T-cell (primary cell): ENCODE results near the gene EP400. TPM values are rescaled to one million over a fixed set of nuclear protein-coding genes. Genes with fewer than 3 reads are reported as not detected.

ENCODE experiments used
- ATAC-seq, 4 experiments: fragments of 200-7000 bp in 3 of 4; fragments of 150-1000 bp in 1 of 4; cut with Tn5 transposase; replicated peaks in 1 of 4; 1 replicate in 3 of 4; 2 replicates in 1 of 4; pipeline ENCODE4 v1.10.0; 2021; ENCODE audit warnings: moderate library complexity in 3 of 4, mild to moderate bottlenecking in 2 of 4, moderate number of reproducible peaks in 1 of 4
- CTCF ChIA-PET, 2 donors: fragments of 300-600 bp; sonication (Branson Sonifier 250); formaldehyde crosslinking; loops; one replicate each; lab custom pipeline; 2022; ENCODE audit warnings: antibody characterized with exemption in 2 of 2; lab: Charles Lee
- POLR2A ChIA-PET, 2 donors: fragments of 300-600 bp; sonication (Branson Sonifier 250); formaldehyde crosslinking; loops; one replicate each; lab custom pipeline; 2022; ENCODE audit warnings: antibody characterized with exemption in 2 of 2; lab: Charles Lee
- DNase-seq, 35 experiments: peaks; one replicate each; pipeline versions ENCODE4 v3.0.0 to v3.0.0-alpha.2; 2013 to 2023
- H3K27ac ChIP-seq: one replicate; pipeline ENCODE4 v1.5.1; 2013; ENCODE audit warnings: low read length
- H3K27me3 ChIP-seq, 2 experiments: replicated peaks in 1 of 2; 1 replicate in 1 of 2; 2 replicates in 1 of 2; pipeline versions ENCODE4 v1.6.1 to v1.7.0; 2013; ENCODE audit warnings: low read length in 1 of 2, mixed read lengths in 1 of 2; ENCODE audit not compliant: control insufficient read depth in 2 of 2, insufficient read depth in 2 of 2; ENCODE audit errors: extremely low read depth in 1 of 2
- H3K36me3 ChIP-seq, 2 donors: 1 replicate in 1 of 2; 2 replicates in 1 of 2; pipeline versions ENCODE4 v1.6.1 to v1.7.0; 2013; ENCODE audit warnings: low read length in 1 of 2; ENCODE audit not compliant: control insufficient read depth in 2 of 2, insufficient read depth in 1 of 2; ENCODE audit errors: extremely low read depth in 1 of 2
- H3K4me1 ChIP-seq, 2 experiments: 1 replicate in 1 of 2; 2 replicates in 1 of 2; pipeline versions ENCODE4 v1.6.1 to v1.7.0; 2013; ENCODE audit warnings: low read length in 2 of 2, mixed read lengths in 1 of 2; ENCODE audit not compliant: insufficient read depth in 2 of 2, control insufficient read depth in 1 of 2; ENCODE audit errors: extremely low read depth in 1 of 2
- H3K4me3 ChIP-seq, 2 donors: 1 replicate in 1 of 2; 2 replicates in 1 of 2; pipeline versions ENCODE4 v1.5.1 to v1.7.0; 2013; ENCODE audit warnings: mild to moderate bottlenecking in 2 of 2, low read length in 1 of 2, moderate library complexity in 1 of 2; ENCODE audit not compliant: control insufficient read depth in 1 of 2; ENCODE audit errors: extremely low read depth in 1 of 2
- H3K9me3 ChIP-seq: 2 replicates; pipeline ENCODE4 v1.7.0; 2013
- H3K27ac Mint-ChIP-seq, 2 donors: one replicate each; pipeline ENCODE4 v1.8.0; 2020 to 2021; ENCODE audit warnings: mild to moderate bottlenecking in 2 of 2, mixed read lengths in 2 of 2
- H3K27me3 Mint-ChIP-seq, 2 donors: one replicate each; pipeline ENCODE4 v1.8.0; 2021 to 2022; ENCODE audit warnings: mixed read lengths in 2 of 2
- H3K36me3 Mint-ChIP-seq: one replicate; pipeline ENCODE4 v1.8.0; 2021; ENCODE audit warnings: mixed read lengths
- H3K4me1 Mint-ChIP-seq, 3 donors: one replicate each; pipeline ENCODE4 v1.8.0; 2020 to 2022; ENCODE audit warnings: mixed read lengths in 3 of 3, mild to moderate bottlenecking in 1 of 3
- H3K4me3 Mint-ChIP-seq, 3 donors: one replicate each; pipeline ENCODE4 v1.8.0; 2020 to 2022; ENCODE audit warnings: mild to moderate bottlenecking in 3 of 3, mixed read lengths in 3 of 3, moderate library complexity in 3 of 3
- H3K9me3 Mint-ChIP-seq, 3 donors: one replicate each; pipeline ENCODE4 v1.8.0; 2020 to 2022; ENCODE audit warnings: mixed read lengths in 3 of 3
- WGBS: methylation state at CpG from one replicate; pipeline ENCODE4 v1.1.5; 2013; ENCODE audit warnings: missing lambda C conversion rate; ENCODE audit not compliant: insufficient coverage; 5-methylcytosine and 5-hydroxymethylcytosine counted together
- total RNA-seq, 35 experiments: library from RNA in 6 of 35; stranded (reverse) in 6 of 35; fragments of 120-200 nt in 1 of 35; gene quantifications; one replicate each; pipeline versions ENCODE4 v1.2.1 to v1.2.4 and lab custom pipeline; 2013 to 2026

The EP400 gene
- total RNA-seq, 5 donors from 2014 or later (not counting 1 experiment from before 2014, with no cell fraction given) = 75.7 to 84.3 (median 79.2) TPM

DNA sequence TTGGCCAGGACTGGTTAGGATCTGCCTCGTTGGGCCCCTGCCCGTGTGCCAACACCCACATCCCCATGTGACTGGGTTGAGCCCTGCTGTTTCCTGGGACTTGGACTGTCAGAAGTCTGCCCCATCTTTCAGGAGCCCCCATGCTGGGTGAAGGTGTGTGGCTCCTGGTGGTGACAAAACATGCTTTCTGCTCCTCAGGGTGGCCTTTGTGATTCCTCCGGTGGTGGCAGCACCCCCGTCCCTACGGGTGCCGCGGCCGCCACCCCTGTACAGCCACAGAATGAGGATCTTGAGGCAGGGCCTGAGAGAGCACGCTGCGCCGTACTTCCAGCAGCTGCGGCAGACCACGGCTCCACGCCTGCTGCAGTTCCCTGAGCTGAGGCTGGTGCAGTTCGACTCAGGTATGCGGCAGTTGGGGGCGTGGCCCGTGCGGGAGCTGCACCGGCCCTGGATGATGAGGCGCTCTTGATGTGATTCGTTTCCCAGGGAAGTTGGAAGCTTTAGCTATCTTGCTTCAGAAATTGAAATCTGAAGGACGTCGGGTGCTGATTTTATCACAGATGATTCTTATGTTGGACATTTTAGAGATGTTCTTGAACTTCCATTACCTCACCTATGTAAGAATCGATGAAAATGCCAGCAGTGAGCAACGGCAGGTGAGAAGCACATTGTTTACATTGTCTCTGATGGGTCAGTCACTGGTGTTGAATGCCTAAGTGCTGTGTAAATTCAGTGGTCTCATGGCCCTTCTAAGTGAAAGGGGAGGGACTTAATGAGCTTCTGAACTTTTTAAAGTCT lies 80.0 kb downstream of the EP400 start:
- Histone ChIP-seq H3K27ac (no peak overlapping the region), H3K4me1 (no peaks in the 10 kb centered on the region), H3K9me3 (no peaks in the 10 kb centered on the region), H3K27me3 (no peaks in the 10 kb centered on the region), H3K4me3 (no peak overlapping the region), H3K36me3 (peaks cover 23 to 99% of the 10 kb centered on the region in 2 donors)
- no peaks in the 10 kb centered on the region for H3K4me1 Mint-ChIP-seq
- ATAC-seq (no peak), DNase-seq (no peak)
- WGBS = 98% methylated on average over 18 of the region's 26 CpGs
- H3K36me3 Mint-ChIP-seq = peaks cover 80% of the 10 kb centered on the region
- no peaks in the 10 kb centered on the region for H3K9me3 Mint-ChIP-seq
- no peaks in the 10 kb centered on the region for H3K27me3 Mint-ChIP-seq
- H3K4me3 Mint-ChIP-seq = no peak overlapping the region
- H3K27ac Mint-ChIP-seq = no peak overlapping the region
- CTCF ChIA-PET = no interaction called here
- POLR2A ChIA-PET = no interaction called here

GRCh38 chr12:132030367-132031038 lies 80.8 kb downstream of the EP400 start:
- H3K4me3 Mint-ChIP-seq = no peak overlapping the region
- H3K9me3 Mint-ChIP-seq = no peaks in the 10 kb centered on the region
- Histone ChIP-seq H3K27ac (no peak overlapping the region), H3K4me3 (no peak overlapping the region), H3K27me3 (no peaks in the 10 kb centered on the region), H3K36me3 (peaks cover 19 to 99% of the 10 kb centered on the region in 2 donors), H3K4me1 (no peaks in the 10 kb centered on the region), H3K9me3 (no peaks in the 10 kb centered on the region)
- ATAC-seq = no peak
- POLR2A ChIA-PET = no interaction called here
- no peak for DNase-seq
- no peaks in the 10 kb centered on the region for H3K27me3 Mint-ChIP-seq
- CTCF ChIA-PET = no interaction called here
- H3K36me3 Mint-ChIP-seq = peaks cover 79% of the 10 kb centered on the region
- H3K27ac Mint-ChIP-seq = no peak overlapping the region
- no peaks in the 10 kb centered on the region for H3K4me1 Mint-ChIP-seq
- 94% methylated on average over 3 of the region's 11 CpGs for WGBS

- ATAC-seq (no peak), DNase-seq (no peak)
- no peaks in the 10 kb centered on the region for H3K27me3 Mint-ChIP-seq
- Histone ChIP-seq H3K4me1 (no peaks in the 10 kb centered on the region), H3K36me3 (peaks cover 11 to 98% of the 10 kb centered on the region in 2 donors), H3K4me3 (no peak overlapping the region), H3K9me3 (no peaks in the 10 kb centered on the region), H3K27me3 (no peaks in the 10 kb centered on the region), H3K27ac (no peak overlapping the region)
- 100% methylated on average over 2 of the region's 5 CpGs for WGBS
- no peak overlapping the region for H3K4me3 Mint-ChIP-seq
- no peaks in the 10 kb centered on the region for H3K9me3 Mint-ChIP-seq
- H3K4me1 Mint-ChIP-seq = no peaks in the 10 kb centered on the region
- peaks cover 77% of the 10 kb centered on the region for H3K36me3 Mint-ChIP-seq
- POLR2A ChIA-PET = no interaction called here
- no peak overlapping the region for H3K27ac Mint-ChIP-seq
- CTCF ChIA-PET = no interaction called here
Observed at GRCh38 chr12:132033627-132034026, 83.9 kb downstream of the EP400 start.

DNA sequence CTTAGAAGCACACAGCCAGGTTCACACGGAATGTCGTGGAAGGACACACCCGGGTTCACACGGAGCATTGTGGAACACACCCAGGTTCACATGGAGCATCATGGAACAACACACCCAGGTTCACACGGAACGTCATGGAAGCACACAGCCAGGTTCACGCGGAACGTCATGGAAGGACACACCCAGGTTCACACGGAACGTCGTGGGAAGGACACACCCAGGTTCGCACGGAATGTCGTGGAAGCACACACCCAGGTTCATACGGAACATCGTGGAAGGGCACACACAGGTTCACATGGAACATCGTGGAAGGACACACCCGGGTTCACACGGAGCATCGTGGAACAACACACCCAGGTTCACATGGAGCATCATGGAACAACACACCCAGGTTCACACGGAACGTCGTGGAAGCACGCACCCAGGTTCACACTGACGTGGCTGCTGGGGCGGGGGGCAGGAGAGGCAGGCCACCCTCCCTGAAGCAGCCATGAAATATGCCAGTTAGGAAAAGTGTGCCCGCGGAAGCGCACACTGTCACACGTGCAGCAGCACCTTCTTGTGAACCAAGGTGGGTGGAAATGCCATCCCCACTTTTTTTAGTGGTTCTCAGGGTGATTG lies 86.4 kb downstream of the EP400 start:
- Mint-ChIP-seq H3K4me3 (no peak overlapping the region), H3K9me3 (no peaks in the 10 kb centered on the region), H3K36me3 (peaks cover 67% of the 10 kb centered on the region), H3K27me3 (no peaks in the 10 kb centered on the region), H3K4me1 (peaks cover 0 to 1% (median 0%) of the 10 kb centered on the region in 3 donors), H3K27ac (no peak overlapping the region)
- Histone ChIP-seq H3K27me3 (no peaks in the 10 kb centered on the region), H3K36me3 (peaks cover 15 to 93% of the 10 kb centered on the region in 2 donors), H3K4me1 (no peaks in the 10 kb centered on the region), H3K27ac (no peak overlapping the region), H3K9me3 (no peaks in the 10 kb centered on the region), H3K4me3 (no peak overlapping the region)
- CTCF ChIA-PET = no interaction called here
- WGBS = 98% methylated on average over 27 of the region's 31 CpGs
- POLR2A ChIA-PET = no interaction called here
- no peak for ATAC-seq
- DNase-seq = no peak

DNA sequence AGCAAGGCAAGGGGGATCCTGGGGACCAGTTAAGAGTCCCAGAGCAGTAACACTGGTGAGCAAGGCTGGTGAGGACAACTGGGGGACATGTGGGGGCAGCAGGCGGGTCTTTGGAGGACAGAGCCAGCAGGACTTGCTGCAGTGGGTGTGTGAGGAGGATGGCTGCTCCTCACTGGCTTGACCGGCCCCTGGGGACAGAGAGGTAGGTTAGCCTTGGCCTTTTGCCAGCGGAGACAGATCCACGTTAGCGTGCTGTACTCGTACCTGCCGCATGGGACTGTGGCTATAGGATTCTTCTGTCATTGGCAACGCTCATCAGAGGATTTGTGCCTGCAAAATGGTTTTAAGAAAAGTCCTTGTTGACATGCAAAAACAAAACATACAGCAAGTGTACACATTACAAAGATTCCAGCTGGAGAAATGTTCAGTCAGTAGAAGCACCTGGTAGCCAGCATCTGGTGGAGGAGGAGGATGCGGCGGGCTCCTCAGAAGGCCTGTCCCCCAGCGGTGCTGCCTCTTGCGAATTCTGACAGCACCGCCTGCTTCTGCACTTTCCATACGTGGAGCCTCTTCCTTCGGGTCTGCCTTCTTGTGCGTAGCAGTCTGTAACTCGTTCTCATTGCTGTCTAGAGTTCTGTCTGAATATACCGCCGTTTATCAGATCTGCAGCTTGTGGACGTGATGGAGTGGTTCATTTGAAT lies 91.3 kb downstream of the EP400 start:
- H3K9me3 Mint-ChIP-seq = no peaks in the 10 kb centered on the region
- H3K27me3 ChIP-seq = no peaks in the 10 kb centered on the region
- H3K4me1 ChIP-seq = no peaks in the 10 kb centered on the region
- no peak overlapping the region for H3K4me3 Mint-ChIP-seq
- CTCF ChIA-PET = no interaction called here
- peaks cover 0 to 8% (median 2%) of the 10 kb centered on the region in 3 donors for H3K4me1 Mint-ChIP-seq
- DNase-seq (no peak), ATAC-seq (no peak)
- H3K36me3 ChIP-seq = peaks cover 23 to 93% of the 10 kb centered on the region in 2 donors
- no peaks in the 10 kb centered on the region for H3K27me3 Mint-ChIP-seq
- WGBS = 97% methylated on average over 13 of the region's 20 CpGs
- POLR2A ChIA-PET = no interaction called here
- H3K27ac ChIP-seq = no peak overlapping the region
- peaks cover 60% of the 10 kb centered on the region for H3K36me3 Mint-ChIP-seq
- peak overlapping the region in 1 of 2 donors; percentile 34 for H3K27ac Mint-ChIP-seq
- H3K9me3 ChIP-seq = no peaks in the 10 kb centered on the region
- H3K4me3 ChIP-seq = no peak overlapping the region

DNA sequence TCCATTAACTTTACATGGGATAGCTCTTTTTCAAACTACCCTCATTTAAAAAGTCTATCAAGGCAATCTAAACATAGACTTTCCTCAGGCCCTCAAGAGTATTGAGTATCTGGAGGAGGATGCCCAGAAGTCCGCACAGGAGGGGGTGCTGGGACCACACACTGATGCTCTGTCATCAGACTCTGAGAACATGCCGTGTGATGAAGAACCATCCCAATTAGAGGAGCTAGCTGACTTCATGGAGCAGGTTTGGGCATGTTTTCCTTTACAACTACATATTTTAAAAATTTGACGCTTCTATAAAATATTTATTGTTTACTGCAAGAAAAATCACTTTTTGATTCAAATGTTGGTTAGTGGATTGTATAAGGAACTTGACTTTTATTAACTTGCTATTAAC lies 93.5 kb downstream of the EP400 start:
- ATAC-seq = no peak
- no peaks in the 10 kb centered on the region for H3K4me1 ChIP-seq
- Mint-ChIP-seq H3K36me3 (peaks cover 65% of the 10 kb centered on the region), H3K4me1 (peaks cover 0 to 8% (median 2%) of the 10 kb centered on the region in 3 donors), H3K27me3 (no peaks in the 10 kb centered on the region), H3K4me3 (no peak overlapping the region), H3K9me3 (no peaks in the 10 kb centered on the region), H3K27ac (no peak overlapping the region)
- H3K4me3 ChIP-seq = no peak overlapping the region
- WGBS = no CpG with 5 or more reads among the region's 3 CpGs
- H3K9me3 ChIP-seq = no peaks in the 10 kb centered on the region
- POLR2A ChIA-PET = no interaction called here
- peaks cover 25 to 82% of the 10 kb centered on the region in 2 donors for H3K36me3 ChIP-seq
- H3K27me3 ChIP-seq = no peaks in the 10 kb centered on the region
- CTCF ChIA-PET = no interaction called here
- DNase-seq = no peak
- no peak overlapping the region for H3K27ac ChIP-seq
